ENCODE results near the gene UBE2K.
"Not testable (repeated sequence)": the region's sequence is repeated elsewhere in the genome, so short reads cannot be mapped to it uniquely, and the experiment has no call there.

- TF ChIP-seq, protein P1, sequence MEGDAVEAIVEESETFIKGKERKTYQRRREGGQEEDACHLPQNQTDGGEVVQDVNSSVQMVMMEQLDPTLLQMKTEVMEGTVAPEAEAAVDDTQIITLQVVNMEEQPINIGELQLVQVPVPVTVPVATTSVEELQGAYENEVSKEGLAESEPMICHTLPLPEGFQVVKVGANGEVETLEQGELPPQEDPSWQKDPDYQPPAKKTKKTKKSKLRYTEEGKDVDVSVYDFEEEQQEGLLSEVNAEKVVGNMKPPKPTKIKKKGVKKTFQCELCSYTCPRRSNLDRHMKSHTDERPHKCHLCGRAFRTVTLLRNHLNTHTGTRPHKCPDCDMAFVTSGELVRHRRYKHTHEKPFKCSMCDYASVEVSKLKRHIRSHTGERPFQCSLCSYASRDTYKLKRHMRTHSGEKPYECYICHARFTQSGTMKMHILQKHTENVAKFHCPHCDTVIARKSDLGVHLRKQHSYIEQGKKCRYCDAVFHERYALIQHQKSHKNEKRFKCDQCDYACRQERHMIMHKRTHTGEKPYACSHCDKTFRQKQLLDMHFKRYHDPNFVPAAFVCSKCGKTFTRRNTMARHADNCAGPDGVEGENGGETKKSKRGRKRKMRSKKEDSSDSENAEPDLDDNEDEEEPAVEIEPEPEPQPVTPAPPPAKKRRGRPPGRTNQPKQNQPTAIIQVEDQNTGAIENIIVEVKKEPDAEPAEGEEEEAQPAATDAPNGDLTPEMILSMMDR (IDR thresholded peaks at IDR 0.05): not testable (repeated sequence)
- not testable (repeated sequence) for TF ChIP-seq POLR2A (IDR thresholded peaks at IDR 0.05)
Observed at GRCh38 chr4:39717743-39718142, 19.8 kb downstream of the UBE2K start.
